HG03039 (cell line): ENCODE results near the gene ELAVL3.
"Not testable (repeated sequence)": the region's sequence is repeated elsewhere in the genome, so short reads cannot be mapped to it uniquely, and the experiment has no call there.

Experiments
- ATAC-seq: cut with Tn5 transposase; IDR thresholded peaks from one replicate; pipeline ENCODE4 v1.9.1; 2021; ENCODE audit warnings: mild to moderate bottlenecking, moderate library complexity; ENCODE audit not compliant: unreplicated experiment

The ELAVL3 gene

DNA sequence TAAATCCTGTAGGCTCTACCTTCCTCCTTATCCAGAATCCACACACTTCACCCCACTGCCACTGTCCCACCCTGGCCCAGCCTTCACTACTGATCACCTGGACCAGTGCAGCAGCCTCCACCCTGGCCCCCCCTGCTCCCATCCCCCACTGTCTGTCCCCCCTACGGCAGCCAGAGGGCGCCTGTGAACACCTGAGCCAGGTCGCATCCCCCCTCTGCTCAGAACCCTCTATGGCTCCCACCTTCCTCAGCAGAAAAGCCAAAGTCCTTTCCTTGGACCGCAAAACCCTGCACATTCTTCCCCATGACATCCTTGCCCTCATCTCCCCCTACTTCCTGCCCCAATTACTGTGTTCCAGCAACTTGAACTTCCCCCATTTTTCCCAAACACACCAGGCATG is 20.6 kb downstream of the ELAVL3 start:
- ATAC-seq: no peak

DNA sequence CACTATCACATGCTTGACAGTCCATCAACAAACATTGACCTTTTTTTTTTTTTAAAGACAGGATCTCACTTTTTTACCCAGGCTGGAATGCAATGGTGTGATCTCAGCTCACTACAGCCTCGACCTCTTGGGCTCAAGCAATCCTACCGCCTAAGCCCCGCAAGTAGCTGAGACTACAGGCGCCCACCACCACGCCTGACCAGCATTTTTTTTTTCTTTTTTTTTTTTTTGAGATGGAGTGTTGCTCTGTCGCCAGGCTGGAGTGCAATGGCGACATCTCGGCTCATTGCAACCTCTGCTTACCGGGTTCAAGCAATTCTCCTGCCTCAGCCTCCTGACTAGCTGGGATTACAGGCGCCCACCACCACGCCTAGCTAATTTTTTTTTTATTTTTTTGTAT is 21.9 kb downstream of the ELAVL3 start:
- not testable (repeated sequence) for ATAC-seq

GRCh38 chr19:11458236-11458900 is 22.5 kb downstream of the ELAVL3 start:
- ATAC-seq: no peak

GRCh38 chr19:11457831-11458230 is 23.0 kb downstream of the ELAVL3 start:
- no peak for ATAC-seq

DNA sequence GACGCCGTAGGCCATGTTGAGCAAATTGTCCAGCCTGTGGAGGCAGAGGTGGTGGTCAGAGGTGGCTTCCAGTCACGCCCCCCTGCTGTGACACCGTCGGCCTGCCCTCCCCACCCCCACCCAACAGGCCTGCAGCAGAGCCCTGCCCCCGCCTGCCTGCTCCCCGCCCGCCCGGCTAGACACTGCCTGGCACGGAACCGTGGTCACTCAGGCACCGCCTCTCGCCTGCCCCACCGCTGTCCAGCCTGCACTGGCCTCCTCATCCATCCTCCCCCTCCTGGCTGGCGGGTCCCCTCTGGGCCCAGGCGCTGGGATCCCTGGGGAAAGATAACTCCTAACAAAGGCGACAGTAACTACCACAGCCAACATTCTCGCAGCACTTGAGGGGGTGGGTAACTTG is 23.7 kb downstream of the ELAVL3 start:
- ATAC-seq: no peak

GRCh38 chr19:11456659-11457058 is 24.2 kb downstream of the ELAVL3 start:
- no peak for ATAC-seq

- not testable (repeated sequence) for ATAC-seq
Measured at GRCh38 chr19:11455233-11455554, 25.7 kb downstream of the ELAVL3 start.

DNA sequence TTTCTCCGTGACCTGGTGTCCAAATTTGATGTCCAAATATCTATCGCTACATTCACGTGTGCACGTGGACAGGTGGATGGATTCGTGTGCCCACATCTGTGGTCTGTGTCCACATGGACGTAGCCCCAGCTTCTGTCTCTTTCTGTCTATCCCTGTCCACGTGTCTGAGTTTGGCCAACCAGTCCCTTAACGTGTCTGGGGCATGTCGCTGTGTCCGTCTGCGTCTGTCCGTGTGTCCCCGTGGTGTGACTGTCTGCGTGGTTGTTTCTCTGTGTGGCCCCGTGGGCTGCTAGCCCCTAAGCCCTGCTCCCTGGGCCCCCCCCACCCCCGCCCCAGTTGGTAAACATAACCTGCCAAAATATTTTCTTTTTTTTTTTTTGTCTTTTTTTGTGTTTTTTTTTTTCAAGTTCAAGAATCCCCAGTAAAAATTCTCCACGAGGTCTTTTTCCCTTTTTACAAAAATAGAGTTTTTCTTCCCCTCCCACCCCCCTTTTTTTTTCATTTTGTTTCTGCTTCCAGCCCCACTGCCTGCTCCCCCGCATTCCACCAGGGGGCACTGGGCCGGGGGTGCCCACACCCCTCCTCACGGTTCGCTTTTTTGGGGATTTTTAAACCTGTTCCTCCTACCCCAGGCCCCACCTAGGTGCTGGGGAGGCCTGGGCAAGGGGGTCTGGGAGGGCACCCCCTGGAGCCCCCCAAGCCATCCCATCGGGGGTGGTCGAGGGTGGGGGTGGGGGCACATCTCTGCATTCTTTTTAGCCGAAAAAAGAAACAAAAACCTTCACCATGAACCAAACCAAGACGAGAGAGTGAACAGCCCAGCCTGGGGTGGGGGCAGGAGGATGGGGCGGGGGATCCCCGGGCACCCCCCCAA is 27.1 kb downstream of the ELAVL3 start:
- ATAC-seq: no peak

DNA sequence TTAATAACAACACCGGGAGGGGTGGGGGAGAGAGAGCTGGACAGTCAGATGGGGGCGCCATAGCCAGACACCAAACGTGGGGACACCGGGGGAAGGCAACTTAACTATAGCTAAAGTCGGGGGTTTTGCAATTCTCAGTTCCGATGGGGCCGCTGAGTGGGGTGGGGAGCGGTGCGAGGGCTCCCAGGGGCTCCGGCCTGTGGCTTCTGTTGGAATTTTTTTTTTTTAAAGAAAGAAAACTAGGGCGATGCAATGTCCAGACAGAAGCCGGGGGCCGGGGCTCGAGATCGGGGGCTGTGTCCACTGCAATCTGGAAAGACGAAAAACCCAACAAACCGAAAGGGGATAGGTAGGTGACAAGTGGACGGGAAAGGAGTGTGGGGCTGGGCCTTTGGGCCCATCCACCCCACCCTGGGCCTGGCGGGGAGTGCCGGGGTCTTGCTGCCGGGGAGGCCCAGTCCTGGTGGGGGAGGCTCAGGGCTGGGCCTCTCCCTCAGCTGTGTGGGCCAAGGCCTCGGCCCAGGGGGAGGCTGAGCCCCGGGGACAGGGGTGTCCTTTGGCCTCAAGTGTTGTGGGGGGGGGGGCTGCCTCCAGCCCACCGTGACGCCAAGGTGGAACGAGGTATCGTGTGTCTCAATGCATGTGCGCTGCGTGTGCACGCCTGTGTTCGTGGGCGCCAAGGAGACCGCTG is 28.1 kb downstream of the ELAVL3 start:
- ATAC-seq: no peak

DNA sequence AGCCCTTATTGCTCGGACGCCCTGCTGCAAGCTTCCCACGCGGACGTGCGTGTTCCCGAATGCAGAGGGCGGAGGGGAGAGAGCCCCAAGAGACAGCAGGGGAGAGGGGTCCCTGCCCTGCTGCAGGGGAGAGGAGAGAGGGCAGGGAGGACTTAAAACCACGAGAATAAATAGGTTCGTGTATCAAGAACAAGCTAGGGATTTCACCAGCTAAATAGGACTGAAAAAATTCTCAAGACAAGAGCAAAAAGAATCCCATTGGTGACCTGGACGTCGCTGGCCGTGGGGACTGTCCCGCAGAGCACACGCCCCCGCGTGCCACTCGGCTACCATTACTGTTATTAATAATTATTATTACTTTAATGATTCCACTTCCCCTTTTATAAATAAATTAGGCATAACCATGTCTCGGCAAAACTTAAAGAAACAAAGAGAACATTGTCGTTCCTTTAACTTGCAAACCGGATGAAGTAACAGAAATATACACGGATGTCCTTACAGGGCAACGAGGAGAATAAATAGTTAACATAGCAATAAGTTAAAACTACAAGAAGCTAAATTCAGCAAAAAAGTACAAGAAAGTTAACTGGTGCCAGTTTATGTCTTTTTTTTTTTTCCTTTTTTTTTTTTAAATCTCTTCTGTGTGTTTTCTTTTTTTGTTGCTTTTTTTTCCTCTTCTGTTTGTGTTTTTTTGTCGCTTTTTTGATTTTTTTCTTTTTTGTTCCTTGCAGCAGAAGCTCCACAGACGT is 28.8 kb downstream of the ELAVL3 start:
- ATAC-seq: no peak

DNA sequence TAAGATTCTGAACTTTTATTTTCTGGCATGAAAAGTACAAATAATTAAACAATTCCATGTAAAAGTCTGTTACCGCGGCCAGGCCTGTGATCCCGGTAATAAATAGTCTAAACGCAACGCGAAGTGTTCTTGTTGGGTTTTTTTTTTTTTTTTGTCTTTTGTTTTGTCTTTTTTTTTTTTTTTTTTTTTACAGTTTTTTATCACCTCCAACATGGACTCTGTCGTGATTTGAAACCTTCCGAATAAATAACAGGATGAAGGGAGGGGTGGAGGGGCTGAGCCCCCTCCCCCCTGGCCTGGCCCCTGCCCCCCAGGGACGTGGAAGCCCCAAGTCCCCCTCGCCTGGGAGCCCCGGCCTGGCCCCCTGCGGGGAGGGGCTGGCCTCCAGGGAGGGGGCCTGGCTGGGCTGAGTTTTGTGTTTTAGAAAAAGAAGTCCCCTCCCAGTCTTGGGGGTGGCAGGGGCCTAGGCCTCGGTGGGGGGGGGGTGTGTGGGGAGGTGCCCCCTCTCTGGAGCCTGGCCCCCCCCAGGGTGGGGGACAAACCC is 29.4 kb downstream of the ELAVL3 start:
- ATAC-seq: no peak

- no peak for ATAC-seq
Measured at GRCh38 chr19:11450570-11451326, 30.1 kb downstream of the ELAVL3 start.

DNA sequence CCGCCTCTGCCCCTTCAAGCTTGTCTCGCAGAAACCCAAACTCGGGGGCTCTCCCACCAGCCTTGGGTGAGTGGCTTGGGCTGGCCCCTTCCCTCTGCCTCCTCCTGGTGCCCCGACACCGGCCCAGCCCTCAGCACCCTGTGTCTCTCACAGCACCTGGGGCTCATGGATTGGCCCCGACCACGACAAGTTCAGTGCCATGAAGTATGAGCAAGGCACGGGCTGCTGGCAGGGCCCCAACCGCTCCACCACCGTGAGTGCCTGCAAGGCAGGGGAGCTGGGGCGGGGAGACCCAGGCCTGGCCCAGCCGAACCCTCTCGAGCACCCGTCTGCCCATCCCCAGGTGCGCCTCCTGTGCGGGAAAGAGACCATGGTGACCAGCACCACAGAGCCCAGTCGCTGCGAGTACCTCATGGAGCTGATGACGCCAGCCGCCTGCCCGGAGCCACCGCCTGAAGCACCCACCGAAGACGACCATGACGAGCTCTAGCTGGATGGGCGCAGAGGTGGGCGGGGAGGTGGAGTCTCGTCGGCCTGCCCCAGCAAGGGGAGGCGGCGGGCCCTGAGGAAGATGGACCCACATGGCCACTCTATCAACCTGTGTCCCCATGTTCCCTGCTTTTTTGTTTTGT is 31.8 kb downstream of the ELAVL3 start:
- ATAC-seq: no peak

GRCh38 chr19:11448410-11448809 is 32.4 kb downstream of the ELAVL3 start:
- no peak for ATAC-seq

- no peak for ATAC-seq
Measured at GRCh38 chr19:11447347-11448262, 33.2 kb downstream of the ELAVL3 start.

DNA sequence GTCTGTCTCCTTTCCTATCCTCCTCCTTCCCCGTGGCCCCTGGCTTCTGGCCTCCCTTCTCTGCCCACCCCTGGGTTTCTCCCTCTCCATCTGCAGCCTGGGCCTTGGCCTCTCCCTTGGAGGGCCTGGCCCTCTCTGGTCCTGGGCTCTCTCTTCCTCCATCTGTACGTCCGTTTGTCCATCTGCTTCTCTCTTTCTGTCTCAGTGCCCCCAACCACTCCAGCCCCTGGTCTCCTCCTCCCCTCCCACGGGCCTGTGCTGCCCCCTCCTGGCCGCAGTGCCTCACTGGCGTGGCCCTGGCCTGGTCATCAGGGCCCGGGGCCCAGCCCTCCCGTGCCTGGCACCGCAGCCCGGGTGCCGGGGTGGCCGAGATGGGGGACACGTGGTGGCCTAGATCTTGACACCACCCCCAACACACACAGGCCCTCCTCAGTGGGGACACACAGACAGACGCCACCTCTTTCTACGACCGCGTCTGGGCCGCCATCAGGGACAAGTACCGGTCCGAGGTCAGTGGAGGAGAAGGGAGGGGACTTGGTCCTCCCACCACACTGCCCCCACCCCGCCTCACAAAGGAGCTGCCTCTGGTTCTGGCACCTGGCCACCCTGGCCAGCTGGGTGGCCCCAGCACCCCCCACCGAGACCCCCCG is 34.1 kb downstream of the ELAVL3 start:
- ATAC-seq: no peak

DNA sequence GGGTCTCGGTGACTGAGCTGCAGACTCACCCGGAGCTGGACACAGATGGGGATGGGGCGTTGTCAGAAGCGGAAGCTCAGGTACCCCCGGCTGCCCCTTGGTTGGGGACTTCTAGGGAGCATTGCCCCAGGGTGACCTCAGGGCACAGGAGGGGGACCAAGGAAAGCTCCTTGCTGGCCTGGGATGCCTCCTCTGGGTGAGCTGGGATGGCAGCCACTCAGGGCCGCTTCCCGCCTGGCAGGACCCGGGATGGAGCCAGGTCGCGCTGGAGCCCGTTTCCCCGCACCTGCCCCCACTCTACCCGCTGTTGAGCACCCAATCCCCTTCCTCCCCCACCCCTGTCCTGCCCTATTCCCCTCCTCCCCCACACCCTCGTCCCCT is 34.6 kb downstream of the ELAVL3 start:
- no peak for ATAC-seq

DNA sequence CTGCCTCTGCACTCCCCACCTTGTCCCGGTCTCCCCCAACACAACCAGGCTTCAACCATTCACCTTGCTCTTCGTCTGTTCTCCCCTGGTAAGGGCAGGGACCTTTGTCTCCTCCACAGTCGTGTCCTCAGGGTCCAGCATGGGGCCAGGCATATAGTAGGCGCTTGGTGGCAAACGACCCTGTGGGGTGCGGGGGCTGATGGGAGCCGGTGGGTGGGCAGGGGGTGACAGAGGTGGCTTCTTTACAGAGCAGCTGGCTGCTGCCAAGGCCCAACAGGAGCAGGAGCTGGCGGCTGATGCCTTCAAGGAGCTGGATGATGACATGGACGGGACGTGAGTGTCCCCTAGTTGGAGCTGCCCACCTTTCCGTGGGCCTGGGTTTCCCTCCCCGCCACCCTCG is 35.7 kb downstream of the ELAVL3 start:
- no peak for ATAC-seq
